ENCODE measurements around the gene CKB. TPM values are rescaled to one million over a fixed set of nuclear protein-coding genes. Genes with fewer than 3 reads are reported as not detected.

CKB gene
- polyA plus RNA-seq, 1 donor (not counting 4 experiments of a cell fraction or from before 2014, with no cell fraction given) = 10.0 TPM

DNA sequence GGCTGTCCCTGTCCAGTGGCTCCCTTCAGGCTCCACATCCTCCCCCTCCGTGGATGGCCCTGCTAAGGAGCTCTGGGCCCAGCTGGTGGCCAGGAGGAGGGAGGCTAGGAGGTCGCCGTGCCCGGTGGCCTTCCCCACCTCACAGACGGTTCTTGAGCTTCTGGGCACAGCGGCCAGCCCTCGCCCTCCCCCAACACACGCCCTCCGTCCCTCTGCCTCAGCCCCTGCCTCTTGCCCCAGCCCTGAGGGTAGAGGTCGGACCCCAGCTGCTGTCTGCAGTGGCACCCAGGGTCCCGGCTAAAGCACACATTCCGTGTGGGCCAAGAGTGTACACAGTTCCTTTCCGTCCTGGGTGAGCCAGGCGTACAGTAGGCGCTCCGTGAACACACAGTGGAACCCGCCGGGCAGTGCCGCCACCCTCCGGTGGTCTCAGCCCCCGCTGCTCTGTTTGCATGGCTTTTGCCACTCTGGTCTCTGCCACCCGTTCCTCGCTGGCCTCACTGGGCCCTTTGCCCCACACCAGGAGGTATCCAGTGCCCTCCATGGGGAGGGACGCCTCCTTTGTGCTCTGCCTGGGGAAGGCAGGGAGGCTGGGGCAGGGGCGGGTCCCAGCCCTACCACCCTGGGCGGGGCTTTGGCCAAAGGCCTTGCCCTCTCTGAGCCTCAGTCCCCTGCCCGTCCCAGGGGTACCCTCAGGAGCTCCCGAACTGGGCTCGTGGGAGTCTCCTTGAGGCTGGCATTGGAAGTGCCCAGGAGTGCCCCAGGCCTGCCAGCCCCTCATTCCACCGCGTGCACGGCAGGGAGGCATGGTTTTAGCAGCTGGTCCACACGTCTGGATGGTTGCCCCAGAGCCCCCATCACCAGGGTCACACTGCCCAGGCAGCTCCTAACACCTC, 19.3 kb upstream of the CKB start:
- no peak overlapping the region for H3K9ac ChIP-seq (ENCODE audit: control insufficient read depth, extremely low read depth, insufficient read depth, low read length)
- peak overlapping the region; percentile 37 for H3K4me2 ChIP-seq (ENCODE audit: control insufficient read depth, extremely low read depth, insufficient read depth, low read depth, low read length)

DNA sequence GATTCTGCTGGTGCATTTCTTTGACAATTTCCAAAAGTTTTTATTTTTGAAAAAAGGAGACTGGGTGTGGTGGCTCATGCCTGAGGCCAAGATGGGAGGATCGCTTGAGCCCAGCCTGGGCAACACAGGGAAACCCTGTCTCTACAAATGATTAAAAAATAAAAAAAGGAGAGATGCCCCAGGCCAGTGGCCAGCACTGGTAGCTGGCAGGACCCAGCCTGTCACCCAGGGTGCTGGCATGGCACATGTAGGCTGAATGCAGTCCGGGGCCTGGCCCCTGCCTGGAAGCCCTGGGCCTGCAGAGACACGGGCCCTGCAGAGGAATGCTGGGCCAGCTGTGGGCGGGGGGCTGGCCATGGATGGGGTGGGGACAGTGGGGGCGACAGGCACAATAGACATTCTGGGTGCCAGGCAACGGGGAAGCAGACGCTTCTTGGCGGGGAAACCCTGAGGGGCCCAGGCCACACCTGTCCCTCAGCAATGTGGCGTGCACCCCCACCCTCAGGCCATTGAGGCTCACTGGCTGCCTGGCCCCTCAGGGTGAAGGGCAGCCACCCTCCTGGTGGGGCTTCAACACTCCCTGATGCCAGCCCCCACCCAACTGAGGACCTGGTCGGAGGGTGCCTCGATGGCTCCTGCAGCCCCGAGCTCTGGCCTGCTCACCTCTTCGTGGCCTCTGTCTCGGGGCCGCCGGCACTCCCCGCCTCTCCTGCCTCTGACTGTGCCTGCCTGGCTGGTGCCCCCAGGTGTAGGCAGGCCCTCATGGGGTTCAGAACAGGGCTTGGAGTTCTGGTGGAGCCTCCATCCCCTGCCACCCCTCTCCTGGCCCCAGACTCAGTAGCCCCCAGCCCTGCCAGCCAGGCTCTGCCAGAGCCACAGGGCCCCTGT, 18.4 kb upstream of the CKB start:
- dilution Hi-C loops (cut with MboI; ENCODE audit: extremely low pct_ligation_motif_present, low sequenced_read_pairs) = no loop called here
- no peaks in the 10 kb centered on the region for H3K9me1 ChIP-seq (ENCODE audit: control insufficient read depth, extremely low read depth, insufficient read depth, low read length)
- peak overlapping the region in 2 of 3 experiments; percentile 49 to 51 for H3K4me3 ChIP-seq (ENCODE audit: control insufficient read depth in 2 of 3, extremely low read depth in 1 of 3, insufficient read depth in 2 of 3, low read depth in 1 of 3, low read length in 3 of 3)
- H3K4me1 ChIP-seq (ENCODE audit: control insufficient read depth, extremely low read depth, insufficient read depth, low read length) = peaks cover 31% of the 10 kb centered on the region
- FAIRE-seq (no peak), DNase-seq (ENCODE audit: low read depth, low spot score) (peak; percentile 53)
- no peaks in the 10 kb centered on the region for H3K79me2 ChIP-seq (ENCODE audit: control insufficient read depth, insufficient read depth, low read length)
- H3K36me3 ChIP-seq (ENCODE audit: control insufficient read depth in 2 of 2, extremely low read depth in 1 of 2, insufficient read depth in 2 of 2, low read length in 2 of 2) = peaks cover 0 to 2% of the 10 kb centered on the region in 2 experiments
- H3K27ac ChIP-seq (ENCODE audit: control insufficient read depth, insufficient read depth, low read length) = peak overlapping the region; percentile 74
- H3K9ac ChIP-seq (ENCODE audit: control insufficient read depth, extremely low read depth, insufficient read depth, low read length) = peak overlapping the region; percentile 61
- no peak overlapping the region for H2AFZ ChIP-seq (ENCODE audit: control insufficient read depth, low read length)
- no peak for TF ChIP-seq EZH2 (IDR thresholded peaks at IDR 0.05; ENCODE audit: low read length)
- TF ChIP-seq, protein P1, sequence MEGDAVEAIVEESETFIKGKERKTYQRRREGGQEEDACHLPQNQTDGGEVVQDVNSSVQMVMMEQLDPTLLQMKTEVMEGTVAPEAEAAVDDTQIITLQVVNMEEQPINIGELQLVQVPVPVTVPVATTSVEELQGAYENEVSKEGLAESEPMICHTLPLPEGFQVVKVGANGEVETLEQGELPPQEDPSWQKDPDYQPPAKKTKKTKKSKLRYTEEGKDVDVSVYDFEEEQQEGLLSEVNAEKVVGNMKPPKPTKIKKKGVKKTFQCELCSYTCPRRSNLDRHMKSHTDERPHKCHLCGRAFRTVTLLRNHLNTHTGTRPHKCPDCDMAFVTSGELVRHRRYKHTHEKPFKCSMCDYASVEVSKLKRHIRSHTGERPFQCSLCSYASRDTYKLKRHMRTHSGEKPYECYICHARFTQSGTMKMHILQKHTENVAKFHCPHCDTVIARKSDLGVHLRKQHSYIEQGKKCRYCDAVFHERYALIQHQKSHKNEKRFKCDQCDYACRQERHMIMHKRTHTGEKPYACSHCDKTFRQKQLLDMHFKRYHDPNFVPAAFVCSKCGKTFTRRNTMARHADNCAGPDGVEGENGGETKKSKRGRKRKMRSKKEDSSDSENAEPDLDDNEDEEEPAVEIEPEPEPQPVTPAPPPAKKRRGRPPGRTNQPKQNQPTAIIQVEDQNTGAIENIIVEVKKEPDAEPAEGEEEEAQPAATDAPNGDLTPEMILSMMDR (optimal IDR thresholded peaks at IDR 0.05 in 1 of 3, IDR thresholded peaks at IDR 0.05 in 1 of 3, conservative IDR thresholded peaks at IDR 0.05 in 1 of 3; ENCODE audit: extremely low read depth in 1 of 3, insufficient read depth in 2 of 3, low read length in 3 of 3) = no peak
- H4K20me1 ChIP-seq (ENCODE audit: control insufficient read depth, extremely low read depth, insufficient read depth, low read length) = no peaks in the 10 kb centered on the region
- no peaks in the 10 kb centered on the region for H3K27me3 ChIP-seq (ENCODE audit: control insufficient read depth, extremely low read depth, insufficient read depth, low read length)
- no peaks in the 10 kb centered on the region for H3K9me3 ChIP-seq (ENCODE audit: control insufficient read depth, low read depth, low read length)
- H3K4me2 ChIP-seq (ENCODE audit: control insufficient read depth, extremely low read depth, insufficient read depth, low read depth, low read length) = peak overlapping the region; percentile 88

More for the DNA sequence above, 19.3 kb upstream of the CKB start:
- FAIRE-seq (no peak), DNase-seq (ENCODE audit: low read depth, low spot score) (no peak)
- H3K79me2 ChIP-seq (ENCODE audit: control insufficient read depth, insufficient read depth, low read length) = no peaks in the 10 kb centered on the region
- H3K4me1 ChIP-seq (ENCODE audit: control insufficient read depth, extremely low read depth, insufficient read depth, low read length) = peaks cover 31% of the 10 kb centered on the region
- peaks cover 6% of the 10 kb centered on the region for H4K20me1 ChIP-seq (ENCODE audit: control insufficient read depth, extremely low read depth, insufficient read depth, low read length)
- dilution Hi-C loops (cut with MboI; ENCODE audit: extremely low pct_ligation_motif_present, low sequenced_read_pairs) = no loop called here
- H3K4me3 ChIP-seq (ENCODE audit: control insufficient read depth in 2 of 3, extremely low read depth in 1 of 3, insufficient read depth in 2 of 3, low read depth in 1 of 3, low read length in 3 of 3) = no peak overlapping the region
- no peak for TF ChIP-seq EZH2 (IDR thresholded peaks at IDR 0.05; ENCODE audit: low read length)
- TF ChIP-seq, protein P1 (optimal IDR thresholded peaks at IDR 0.05 in 1 of 3, IDR thresholded peaks at IDR 0.05 in 1 of 3, conservative IDR thresholded peaks at IDR 0.05 in 1 of 3; ENCODE audit: extremely low read depth in 1 of 3, insufficient read depth in 2 of 3, low read length in 3 of 3) = no peak
- H3K9me1 ChIP-seq (ENCODE audit: control insufficient read depth, extremely low read depth, insufficient read depth, low read length) = no peaks in the 10 kb centered on the region
- no peaks in the 10 kb centered on the region for H3K27me3 ChIP-seq (ENCODE audit: control insufficient read depth, extremely low read depth, insufficient read depth, low read length)
- H3K36me3 ChIP-seq (ENCODE audit: control insufficient read depth in 2 of 2, extremely low read depth in 1 of 2, insufficient read depth in 2 of 2, low read length in 2 of 2) = no peaks in the 10 kb centered on the region
- H2AFZ ChIP-seq (ENCODE audit: control insufficient read depth, low read length) = no peak overlapping the region
- H3K27ac ChIP-seq (ENCODE audit: control insufficient read depth, insufficient read depth, low read length) = no peak overlapping the region
- no peaks in the 10 kb centered on the region for H3K9me3 ChIP-seq (ENCODE audit: control insufficient read depth, low read depth, low read length)
